Mononuclear cell (primary cell): ENCODE data around the gene PNLIP. TPM values are rescaled to one million over a fixed set of nuclear protein-coding genes. Genes with fewer than 3 reads are reported as not detected.

Experiments used
- H3K27me3 ChIP-seq: 2 replicates; pipeline ENCODE4 v1.6.0; 2011; ENCODE audit warnings: low read length, control low read depth; ENCODE audit not compliant: insufficient read depth
- H3K4me1 ChIP-seq: 2 replicates; pipeline ENCODE4 v1.5.1; 2011; ENCODE audit warnings: mild to moderate bottlenecking, low read length, control low read depth; ENCODE audit not compliant: insufficient read depth
- H3K4me3 ChIP-seq: 2 replicates; pipeline ENCODE4 v1.5.1; 2011; ENCODE audit warnings: mild to moderate bottlenecking, low read length, moderate library complexity
- H3K9me3 ChIP-seq: 2 replicates; pipeline ENCODE4 v1.5.1; 2011; ENCODE audit warnings: low read depth, mild to moderate bottlenecking, control low read depth, low read length
- total RNA-seq: library from RNA; depleted of rRNA; stranded (reverse); fragments of >200 nt; gene quantifications from one replicate; pipeline ENCODE4 v1.2.3, GENCODE V29; 2012

The PNLIP gene
- total RNA-seq, 1 donor: not detected

DNA sequence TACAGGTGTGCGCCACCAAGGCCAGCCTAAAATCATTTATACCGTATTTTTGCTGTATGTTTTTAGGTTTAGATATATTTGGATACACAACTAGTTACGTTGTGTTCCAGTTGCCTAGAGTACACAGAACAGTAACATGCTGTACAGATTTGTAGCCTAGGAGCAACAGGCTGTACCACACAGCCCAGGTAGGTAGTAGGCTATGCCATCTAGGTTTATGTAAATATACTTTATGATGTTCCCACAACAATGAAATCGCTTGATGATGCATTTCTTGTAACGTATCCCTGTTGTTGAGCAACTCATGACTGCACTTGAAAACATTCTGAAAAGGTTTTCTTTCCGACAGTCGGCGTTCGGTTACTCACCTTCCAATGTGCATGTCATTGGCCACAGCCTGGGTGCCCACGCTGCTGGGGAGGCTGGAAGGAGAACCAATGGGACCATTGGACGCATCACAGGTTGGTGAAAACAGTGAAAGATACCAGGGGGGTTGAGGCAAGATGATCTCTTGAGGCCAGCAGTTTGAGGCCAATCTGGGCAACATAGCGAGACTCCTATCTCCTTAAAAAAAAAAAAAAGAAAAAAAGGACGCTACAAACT lies 7.7 kb downstream of the PNLIP start:
- Histone ChIP-seq H3K4me3 (no peak overlapping the region), H3K27me3 (no peaks in the 10 kb centered on the region)

GRCh38 chr10:116554628-116555027 lies 8.9 kb downstream of the PNLIP start:
- Histone ChIP-seq H3K4me1 (no peaks in the 10 kb centered on the region), H3K4me3 (no peak overlapping the region), H3K9me3 (no peaks in the 10 kb centered on the region), H3K27me3 (no peaks in the 10 kb centered on the region)

More for the DNA sequence above, 7.7 kb downstream of the PNLIP start:
- Histone ChIP-seq H3K4me1 (no peaks in the 10 kb centered on the region), H3K9me3 (no peaks in the 10 kb centered on the region)

DNA sequence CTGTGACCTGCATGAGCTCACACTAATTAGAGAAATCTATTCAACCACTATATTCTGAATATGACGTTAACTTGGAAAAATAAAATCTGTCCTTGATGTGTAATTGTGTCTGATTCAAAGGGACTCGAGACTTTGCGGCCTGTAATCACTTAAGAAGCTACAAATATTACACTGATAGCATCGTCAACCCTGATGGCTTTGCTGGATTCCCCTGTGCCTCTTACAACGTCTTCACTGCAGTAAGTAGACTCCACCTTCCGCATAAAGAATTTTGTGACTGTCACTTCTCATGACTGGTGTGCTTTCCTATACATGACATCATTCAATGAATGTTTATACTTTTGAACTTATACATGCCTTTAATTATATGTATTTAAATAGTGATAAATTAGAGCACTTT lies 10.1 kb downstream of the PNLIP start:
- H3K27me3 ChIP-seq: no peaks in the 10 kb centered on the region
- H3K4me1 ChIP-seq: no peaks in the 10 kb centered on the region
- no peak overlapping the region for H3K4me3 ChIP-seq
- H3K9me3 ChIP-seq: no peaks in the 10 kb centered on the region

DNA sequence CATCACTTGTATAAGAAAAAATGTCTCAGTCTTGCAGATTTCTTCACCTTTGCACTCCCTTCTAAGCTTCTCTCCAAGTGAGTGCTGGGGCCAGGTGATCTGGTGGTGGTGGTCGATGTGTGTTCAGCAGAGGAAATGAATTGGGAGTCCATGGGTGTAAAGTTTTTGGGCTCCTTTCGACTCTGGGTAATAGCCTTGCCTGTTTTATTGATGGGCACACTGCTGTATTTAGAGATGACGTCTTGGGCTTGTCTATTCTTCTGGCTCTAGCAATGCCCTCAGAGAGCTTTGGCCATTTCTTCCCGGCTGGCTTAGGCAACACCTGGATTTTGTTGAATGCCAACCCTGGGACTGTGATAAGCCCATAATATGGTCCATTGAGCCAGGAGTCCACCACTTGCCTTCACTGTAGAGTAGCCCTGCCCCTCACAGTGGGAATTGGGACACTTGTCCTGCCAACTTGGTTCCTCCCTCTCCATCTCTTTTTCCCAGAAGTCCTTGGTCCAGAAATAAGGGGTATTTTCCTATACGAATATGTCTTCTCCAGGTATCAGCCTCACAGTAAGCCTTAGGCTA lies 11.7 kb downstream of the PNLIP start:
- Histone ChIP-seq H3K27me3 (no peaks in the 10 kb centered on the region), H3K9me3 (no peaks in the 10 kb centered on the region), H3K4me3 (no peak overlapping the region), H3K4me1 (no peaks in the 10 kb centered on the region)

- H3K9me3 ChIP-seq: no peaks in the 10 kb centered on the region
Measured at GRCh38 chr10:116565534-116565933, 19.8 kb downstream of the PNLIP start.

GRCh38 chr10:116566932-116567331 lies 21.2 kb downstream of the PNLIP start:
- Histone ChIP-seq H3K27me3 (no peaks in the 10 kb centered on the region), H3K4me1 (no peaks in the 10 kb centered on the region), H3K9me3 (no peaks in the 10 kb centered on the region), H3K4me3 (no peak overlapping the region)

More at GRCh38 chr10:116565534-116565933, 19.8 kb downstream of the PNLIP start:
- H3K27me3 ChIP-seq: no peaks in the 10 kb centered on the region
- H3K4me3 ChIP-seq: no peak overlapping the region
- no peaks in the 10 kb centered on the region for H3K4me1 ChIP-seq

DNA sequence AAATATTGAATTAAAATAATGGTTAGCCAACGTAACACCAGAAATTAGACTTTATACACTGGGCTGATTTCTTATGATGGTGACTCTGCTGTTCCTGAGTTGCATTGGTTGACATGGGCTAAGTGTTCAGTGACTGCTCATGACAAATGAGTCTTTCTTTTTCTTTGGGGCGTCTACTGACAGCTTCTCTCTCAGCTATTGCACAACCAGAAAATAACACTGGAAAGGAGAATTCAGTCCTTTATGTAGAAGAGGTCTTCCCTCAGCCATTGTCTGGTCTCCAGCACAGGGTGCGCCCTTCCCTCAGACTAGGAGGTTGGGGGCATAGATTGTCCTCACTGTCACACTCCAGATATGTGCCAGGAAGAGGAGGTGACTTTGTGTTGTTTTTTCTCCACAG lies 21.6 kb downstream of the PNLIP start:
- Histone ChIP-seq H3K4me1 (no peaks in the 10 kb centered on the region), H3K4me3 (no peak overlapping the region), H3K27me3 (no peaks in the 10 kb centered on the region), H3K9me3 (no peaks in the 10 kb centered on the region)

DNA sequence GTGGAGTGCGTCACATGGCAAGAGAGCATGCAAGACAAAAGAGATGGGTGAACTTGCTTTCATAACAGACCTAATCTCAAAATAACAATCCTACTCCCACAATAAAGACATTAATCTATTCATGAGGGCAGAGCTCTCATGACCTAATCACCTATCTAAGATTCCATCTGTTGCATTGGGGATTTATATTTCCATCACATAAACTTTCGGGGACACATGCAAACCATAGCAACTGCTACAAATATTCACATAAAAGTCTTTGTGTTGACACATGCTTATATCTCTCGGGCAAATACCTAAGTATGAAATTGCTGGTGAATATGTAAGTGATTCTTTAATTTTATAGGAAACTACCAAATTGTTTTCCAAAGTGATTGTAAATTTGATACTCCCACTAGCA lies 29.1 kb downstream of the PNLIP start:
- Histone ChIP-seq H3K27me3 (no peaks in the 10 kb centered on the region), H3K9me3 (no peaks in the 10 kb centered on the region), H3K4me3 (no peak overlapping the region), H3K4me1 (no peaks in the 10 kb centered on the region)

- no peaks in the 10 kb centered on the region for H3K4me1 ChIP-seq
- H3K4me3 ChIP-seq: no peak overlapping the region
- no peaks in the 10 kb centered on the region for H3K9me3 ChIP-seq
- no peaks in the 10 kb centered on the region for H3K27me3 ChIP-seq
Measured at GRCh38 chr10:116587878-116588591, 42.3 kb downstream of the PNLIP start.

DNA sequence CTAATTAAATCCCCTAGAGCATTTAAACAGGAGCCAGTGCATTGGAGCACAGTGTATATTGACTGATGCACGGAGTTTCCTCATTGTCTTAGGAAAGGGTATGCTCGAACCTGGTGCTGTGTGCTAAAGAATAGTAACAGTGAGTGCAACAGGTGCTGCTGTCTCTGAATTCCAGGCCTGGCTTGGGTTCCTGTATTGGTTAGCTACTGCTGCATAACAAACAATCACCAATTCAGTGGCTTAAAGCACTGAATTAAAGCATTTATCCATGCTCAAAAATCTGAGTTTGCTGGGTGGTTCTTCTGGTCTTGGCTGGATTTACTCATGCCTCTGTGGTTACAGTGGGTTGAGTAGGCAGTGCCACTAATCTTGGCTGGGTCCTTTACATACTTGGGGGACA lies 43.3 kb downstream of the PNLIP start:
- Histone ChIP-seq H3K4me3 (no peak overlapping the region), H3K9me3 (no peaks in the 10 kb centered on the region), H3K4me1 (no peaks in the 10 kb centered on the region), H3K27me3 (no peaks in the 10 kb centered on the region)

DNA sequence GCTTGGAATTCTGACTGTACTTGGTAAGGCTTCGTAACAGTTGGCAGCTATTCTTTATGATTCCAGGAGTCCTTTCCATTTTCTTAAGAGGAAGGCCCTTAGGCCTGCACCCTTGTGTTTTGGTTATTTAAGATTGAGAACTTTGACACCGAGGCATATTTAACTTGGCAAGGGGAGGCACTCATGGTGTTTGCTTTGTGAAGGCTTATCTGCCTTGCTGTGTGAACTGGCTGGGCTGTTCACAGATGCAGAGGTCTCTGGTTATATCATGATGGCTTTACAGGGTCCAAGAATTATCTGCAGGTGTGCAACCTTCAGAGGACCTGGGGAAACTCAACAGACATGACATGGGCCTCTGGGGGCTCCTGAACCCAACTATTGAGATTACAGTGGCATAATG lies 44.2 kb downstream of the PNLIP start:
- no peak overlapping the region for H3K4me3 ChIP-seq
- H3K27me3 ChIP-seq: no peaks in the 10 kb centered on the region
- no peaks in the 10 kb centered on the region for H3K4me1 ChIP-seq
- no peaks in the 10 kb centered on the region for H3K9me3 ChIP-seq

DNA sequence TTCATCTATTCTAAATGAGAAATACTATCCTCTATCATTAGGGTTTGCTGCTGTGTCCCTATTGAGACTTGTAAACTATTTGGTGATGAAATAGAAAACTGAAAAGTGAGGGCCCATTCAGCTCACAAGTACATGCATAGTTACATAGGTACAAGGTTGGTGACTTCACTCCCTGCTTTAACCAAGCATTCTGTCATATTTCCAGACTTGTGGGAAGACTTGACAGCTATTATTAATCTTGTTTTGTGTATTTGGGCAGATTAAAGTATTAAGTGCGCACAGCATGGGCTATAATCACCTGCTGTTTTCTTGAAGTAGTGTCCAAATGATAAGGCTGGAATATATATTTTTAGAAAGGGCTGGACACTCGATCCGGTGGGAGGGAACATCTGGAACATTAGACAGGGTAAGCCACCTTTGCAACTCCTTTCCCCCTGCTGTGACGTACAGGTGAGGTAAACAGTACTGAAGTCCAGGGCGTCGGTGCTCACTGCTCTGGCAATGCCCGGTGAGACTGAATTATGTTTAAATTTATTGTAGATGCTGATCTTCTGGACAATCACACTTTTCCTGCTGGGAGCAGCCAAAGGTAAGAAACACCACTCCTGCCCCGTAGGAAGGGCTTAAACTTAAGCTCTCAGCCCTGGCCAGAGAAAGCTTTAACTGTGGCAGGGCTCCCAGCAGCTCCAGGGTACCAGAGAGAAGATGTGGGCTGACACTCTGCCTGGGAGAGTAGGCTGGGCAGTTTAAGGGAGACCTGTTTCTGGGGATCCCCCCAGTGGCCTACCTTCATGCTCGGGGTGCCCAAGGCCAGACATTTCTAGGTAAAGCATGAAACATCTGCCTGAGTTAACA lies 45.1 kb downstream of the PNLIP start, which contains the start of gene PNLIPRP1:
Gene PNLIPRP1, plus strand, starts transcription at position 370 of the 855 bp plus-strand sequence. Its CDS starts 171 bp downstream, at position 541.
- H3K27me3 ChIP-seq: no peaks in the 10 kb centered on the region
- H3K9me3 ChIP-seq: no peaks in the 10 kb centered on the region
- no peaks in the 10 kb centered on the region for H3K4me1 ChIP-seq
- H3K4me3 ChIP-seq: no peak within 1 kb of the TSS

GRCh38 chr10:116593139-116593740 lies 47.5 kb downstream of the PNLIP start:
- Histone ChIP-seq H3K4me1 (no peaks in the 10 kb centered on the region), H3K27me3 (no peaks in the 10 kb centered on the region), H3K9me3 (no peaks in the 10 kb centered on the region), H3K4me3 (no peak overlapping the region)

- no peaks in the 10 kb centered on the region for H3K27me3 ChIP-seq
- H3K4me1 ChIP-seq: no peaks in the 10 kb centered on the region
- H3K4me3 ChIP-seq: no peak overlapping the region
- no peaks in the 10 kb centered on the region for H3K9me3 ChIP-seq
Measured at GRCh38 chr10:116594525-116595035, 48.8 kb downstream of the PNLIP start.
